Suprapubic skin (tissue), 3 donors: Measurements from ENCODE around the gene SLC34A1.

Experiments
- POLR2AphosphoS5 ChIP-seq, 3 donors: sonication (generic); formaldehyde crosslinking; IDR thresholded peaks; one replicate each; pipeline ENCODE4 v1.6.1; 2017; ENCODE audit warnings: antibody characterized with exemption in 3 of 3
- TF ChIP-seq, protein P1 (sequence below), 2 donors: fragments of 200-600 bp in 1 of 2; fragments of 450-650 bp in 1 of 2; sonication (generic) in 1 of 2; IDR thresholded peaks; one replicate each; pipeline ENCODE4 v1.5.1; 2016 to 2019; ENCODE audit warnings: antibody characterized with exemption in 2 of 2, mild to moderate bottlenecking in 1 of 2, moderate library complexity in 1 of 2

DNA sequence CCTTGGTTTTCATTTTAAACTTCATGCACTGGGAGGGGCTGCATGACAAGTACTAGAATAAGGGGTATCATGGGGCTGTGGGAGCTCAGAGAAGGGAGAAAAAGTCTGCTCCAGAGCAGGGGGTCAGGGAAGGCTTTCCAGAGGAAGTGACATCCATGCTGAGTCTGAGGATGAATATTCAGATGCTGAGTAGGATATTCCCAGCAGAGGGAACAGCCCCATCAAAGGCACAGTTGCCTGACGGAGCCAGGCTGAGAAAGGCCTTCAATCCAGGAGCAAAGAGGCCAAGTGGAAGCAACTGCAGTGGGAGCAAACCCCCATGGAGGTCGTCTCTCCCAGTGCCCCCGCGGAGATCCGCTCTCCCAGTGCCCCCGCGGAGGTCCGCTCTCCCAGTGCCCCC lies 11.8 kb downstream of the SLC34A1 start:
- no peak for TF ChIP-seq POLR2AphosphoS5 (IDR thresholded peaks at IDR 0.05)
- TF ChIP-seq, protein P1, sequence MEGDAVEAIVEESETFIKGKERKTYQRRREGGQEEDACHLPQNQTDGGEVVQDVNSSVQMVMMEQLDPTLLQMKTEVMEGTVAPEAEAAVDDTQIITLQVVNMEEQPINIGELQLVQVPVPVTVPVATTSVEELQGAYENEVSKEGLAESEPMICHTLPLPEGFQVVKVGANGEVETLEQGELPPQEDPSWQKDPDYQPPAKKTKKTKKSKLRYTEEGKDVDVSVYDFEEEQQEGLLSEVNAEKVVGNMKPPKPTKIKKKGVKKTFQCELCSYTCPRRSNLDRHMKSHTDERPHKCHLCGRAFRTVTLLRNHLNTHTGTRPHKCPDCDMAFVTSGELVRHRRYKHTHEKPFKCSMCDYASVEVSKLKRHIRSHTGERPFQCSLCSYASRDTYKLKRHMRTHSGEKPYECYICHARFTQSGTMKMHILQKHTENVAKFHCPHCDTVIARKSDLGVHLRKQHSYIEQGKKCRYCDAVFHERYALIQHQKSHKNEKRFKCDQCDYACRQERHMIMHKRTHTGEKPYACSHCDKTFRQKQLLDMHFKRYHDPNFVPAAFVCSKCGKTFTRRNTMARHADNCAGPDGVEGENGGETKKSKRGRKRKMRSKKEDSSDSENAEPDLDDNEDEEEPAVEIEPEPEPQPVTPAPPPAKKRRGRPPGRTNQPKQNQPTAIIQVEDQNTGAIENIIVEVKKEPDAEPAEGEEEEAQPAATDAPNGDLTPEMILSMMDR (IDR thresholded peaks at IDR 0.05): no peak
